OCI-LY1 (cell line): ENCODE measurements around the gene HOPX.
"Not testable (repeated sequence)": the region's sequence is repeated elsewhere in the genome, so short reads cannot be mapped to it uniquely, and the experiment has no call there.

Source experiments
- H2AFZ ChIP-seq: fragments of 200-600 bp; sonication (generic), shearing (Covaris generic); 2 replicates; pipeline ENCODE4 v1.6.0; 2014; ENCODE audit warnings: antibody characterized with exemption, mild to moderate bottlenecking, low read length
- H3F3A ChIP-seq: fragments of 200-600 bp; sonication (generic), shearing (Covaris generic); 2 replicates; pipeline ENCODE4 v1.6.0; 2014; ENCODE audit warnings: mild to moderate bottlenecking, antibody characterized with exemption, low read length, moderate library complexity; ENCODE audit not compliant: insufficient read depth
- H3K27ac ChIP-seq: fragments of 200-600 bp; sonication (generic); 2 replicates; pipeline ENCODE4 v1.5.1; 2014; ENCODE audit warnings: low read length, mixed run types, mild to moderate bottlenecking, low read depth; ENCODE audit not compliant: poor library complexity, severe bottlenecking
- H3K27me3 ChIP-seq: fragments of 200-600 bp; sonication (generic); 2 replicates; pipeline ENCODE4 v1.6.0; 2014; ENCODE audit warnings: antibody characterized with exemption, mild to moderate bottlenecking, low read length, moderate library complexity; ENCODE audit not compliant: insufficient read depth
- H3K36me3 ChIP-seq: fragments of 200-600 bp; sonication (generic); 2 replicates; pipeline ENCODE4 v1.6.1; 2014; ENCODE audit warnings: mild to moderate bottlenecking, antibody characterized with exemption, low read length, moderate library complexity, mixed read lengths; ENCODE audit not compliant: insufficient read depth
- H3K4me1 ChIP-seq: fragments of 200-600 bp; sonication (generic); 2 replicates; pipeline ENCODE4 v1.5.1; 2014; ENCODE audit warnings: mild to moderate bottlenecking, low read length, moderate library complexity; ENCODE audit not compliant: insufficient read depth, severe bottlenecking
- H3K4me2 ChIP-seq: fragments of 200-600 bp; sonication (generic), shearing (Covaris generic); 2 replicates; pipeline ENCODE4 v1.6.1; 2014; ENCODE audit warnings: low read length
- H3K4me3 ChIP-seq: fragments of 200-600 bp; sonication (generic); 2 replicates; pipeline ENCODE4 v1.5.1; 2014; ENCODE audit warnings: low read length, low read depth, mild to moderate bottlenecking, mixed read lengths; ENCODE audit not compliant: poor library complexity, severe bottlenecking
- H3K79me2 ChIP-seq: fragments of 200-600 bp; shearing (Covaris generic); 2 replicates; pipeline ENCODE4 v1.6.1; 2016; ENCODE audit warnings: mixed run types, low read length, mixed read lengths; ENCODE audit not compliant: insufficient read depth
- H3K9ac ChIP-seq: fragments of 200-600 bp; sonication (generic), shearing (Covaris generic); 2 replicates; pipeline ENCODE4 v1.6.1; 2014; ENCODE audit warnings: mild to moderate bottlenecking, low read length, mixed read lengths
- H3K9me2 ChIP-seq: fragments of 200-600 bp; sonication (generic), shearing (Covaris generic); 2 replicates; pipeline ENCODE4 v1.6.1; 2014; ENCODE audit warnings: low read depth, mild to moderate bottlenecking, low read length, mixed read lengths
- H3K9me3 ChIP-seq: fragments of 200-600 bp; shearing (Covaris generic); 2 replicates; pipeline ENCODE4 v1.6.1; 2014; ENCODE audit warnings: low read length, mixed read lengths
- H4K20me1 ChIP-seq: fragments of 200-600 bp; sonication (generic), shearing (Covaris generic); 2 replicates; pipeline ENCODE4 v1.6.0; 2016; ENCODE audit warnings: mild to moderate bottlenecking, low read length; ENCODE audit not compliant: insufficient read depth
- CTCF ChIP-seq: fragments of 200-600 bp; sonication (generic), shearing (Covaris generic); IDR thresholded peaks from 2 replicates; pipeline ENCODE4 v1.5.1; 2017; ENCODE audit warnings: mild to moderate bottlenecking, antibody characterized with exemption, low read length, moderate library complexity, mixed read lengths
- EZH2 ChIP-seq: fragments of 200-600 bp; sonication (generic), shearing (Covaris generic); IDR thresholded peaks from 2 replicates; pipeline ENCODE4 v1.8.0; 2017; ENCODE audit warnings: borderline replicate concordance, mixed run types, mild to moderate bottlenecking, antibody characterized with exemption, low read length, moderate library complexity, mixed read lengths

The HOPX gene

GRCh38 chr4:56727150-56727549, 46.1 kb upstream of the HOPX start:
- H3K36me3 ChIP-seq, result no peaks in the 10 kb centered on the region
- no peak overlapping the region for H3K4me3 ChIP-seq
- H3K9me2 ChIP-seq, result no peaks in the 10 kb centered on the region
- TF ChIP-seq EZH2 (no peak), CTCF (no peak)
- no peaks in the 10 kb centered on the region for H4K20me1 ChIP-seq
- H3K4me2 ChIP-seq, result no peak overlapping the region
- no peak overlapping the region for H3K9ac ChIP-seq
- no peaks in the 10 kb centered on the region for H3K4me1 ChIP-seq
- H2AFZ ChIP-seq, result no peak overlapping the region
- H3K79me2 ChIP-seq, result no peaks in the 10 kb centered on the region
- H3K27me3 ChIP-seq, result no peaks in the 10 kb centered on the region; the same call in 1 of the 2 replicates
- H3K9me3 ChIP-seq, result no peaks in the 10 kb centered on the region
- H3F3A ChIP-seq, result no peaks in the 10 kb centered on the region
- H3K27ac ChIP-seq, result no peak overlapping the region

DNA sequence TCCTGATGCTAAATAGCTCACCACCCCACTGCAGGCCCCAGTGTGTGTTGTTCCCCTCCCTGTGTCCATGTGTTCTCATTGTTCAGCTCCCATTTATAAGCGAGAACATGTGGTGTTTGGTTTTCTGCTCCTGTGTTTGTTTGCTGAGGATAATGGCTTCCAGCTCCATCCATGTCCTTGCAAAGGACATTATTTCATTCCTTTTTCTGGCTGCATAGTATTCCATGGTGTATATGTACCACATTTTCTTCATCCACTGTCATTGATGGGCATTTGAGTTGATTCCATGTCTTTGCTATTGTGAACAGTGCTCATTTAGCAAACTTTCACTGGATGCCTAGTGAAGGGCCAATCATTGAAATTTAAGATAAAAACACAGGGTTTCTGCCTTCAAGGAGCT, 45.5 kb upstream of the HOPX start:
- H3K4me2 ChIP-seq, H3K9me2 ChIP-seq, H3K4me1 ChIP-seq, H2AFZ ChIP-seq, H4K20me1 ChIP-seq, H3K9me3 ChIP-seq, H3F3A ChIP-seq, H3K27me3 ChIP-seq, H3K9ac ChIP-seq, H3K36me3 ChIP-seq, H3K27ac ChIP-seq, H3K4me3 ChIP-seq, H3K79me2 ChIP-seq: not testable (repeated sequence)

GRCh38 chr4:56723659-56724230, 42.6 kb upstream of the HOPX start:
- no peaks in the 10 kb centered on the region for H4K20me1 ChIP-seq
- no peaks in the 10 kb centered on the region for H3K79me2 ChIP-seq
- TF ChIP-seq EZH2, result no peak
- no peak for TF ChIP-seq CTCF
- H3K9me3 ChIP-seq, result no peaks in the 10 kb centered on the region
- H3K4me2 ChIP-seq, result no peak overlapping the region
- no peak overlapping the region for H3K9ac ChIP-seq
- no peaks in the 10 kb centered on the region; the same call in 1 of the 2 replicates for H3K27me3 ChIP-seq
- H3K27ac ChIP-seq, result no peak overlapping the region
- no peaks in the 10 kb centered on the region for H3K4me1 ChIP-seq
- H3K9me2 ChIP-seq, result no peaks in the 10 kb centered on the region
- no peak overlapping the region for H2AFZ ChIP-seq
- H3F3A ChIP-seq, result no peaks in the 10 kb centered on the region
- H3K36me3 ChIP-seq, result no peaks in the 10 kb centered on the region
- no peak overlapping the region for H3K4me3 ChIP-seq

DNA sequence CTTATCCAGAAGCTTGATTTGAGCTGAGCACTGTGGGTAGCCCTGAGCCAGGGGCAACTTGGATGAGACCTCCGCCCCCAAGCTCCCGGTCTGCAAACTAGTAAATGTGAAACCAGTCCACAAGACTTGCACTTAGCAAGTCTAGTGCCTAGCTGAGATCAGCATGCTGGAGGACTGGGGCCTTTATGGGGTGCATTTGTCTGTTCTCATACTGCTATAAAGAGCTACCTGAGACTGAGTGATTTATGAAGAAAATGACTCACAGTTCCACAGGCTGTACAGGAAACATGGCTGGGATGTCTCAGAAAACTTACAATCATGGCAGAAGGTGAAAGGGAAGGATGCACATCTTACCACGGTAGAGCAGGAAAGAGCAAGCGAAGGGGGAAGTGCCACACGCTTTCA, 42.1 kb upstream of the HOPX start:
- Histone ChIP-seq H4K20me1 (no peaks in the 10 kb centered on the region), H3K79me2 (no peaks in the 10 kb centered on the region), H3K27ac (no peak overlapping the region), H2AFZ (no peak overlapping the region), H3K9me3 (no peaks in the 10 kb centered on the region), H3K9ac (no peak overlapping the region), H3K9me2 (no peaks in the 10 kb centered on the region), H3F3A (no peaks in the 10 kb centered on the region), H3K27me3 (no peaks in the 10 kb centered on the region; the same call in 1 of the 2 replicates), H3K4me3 (no peak overlapping the region), H3K4me2 (no peak overlapping the region), H3K36me3 (no peaks in the 10 kb centered on the region), H3K4me1 (no peaks in the 10 kb centered on the region)
- TF ChIP-seq EZH2, result no peak
- no peak for TF ChIP-seq CTCF
